GM18498 (cell line): ENCODE results near the gene NFKBIE.

Source experiments
- ATAC-seq: cut with Tn5 transposase; IDR thresholded peaks from one replicate; pipeline ENCODE4 v1.9.1; 2021; ENCODE audit warnings: mild to moderate bottlenecking, moderate library complexity; ENCODE audit not compliant: unreplicated experiment

Gene NFKBIE

DNA sequence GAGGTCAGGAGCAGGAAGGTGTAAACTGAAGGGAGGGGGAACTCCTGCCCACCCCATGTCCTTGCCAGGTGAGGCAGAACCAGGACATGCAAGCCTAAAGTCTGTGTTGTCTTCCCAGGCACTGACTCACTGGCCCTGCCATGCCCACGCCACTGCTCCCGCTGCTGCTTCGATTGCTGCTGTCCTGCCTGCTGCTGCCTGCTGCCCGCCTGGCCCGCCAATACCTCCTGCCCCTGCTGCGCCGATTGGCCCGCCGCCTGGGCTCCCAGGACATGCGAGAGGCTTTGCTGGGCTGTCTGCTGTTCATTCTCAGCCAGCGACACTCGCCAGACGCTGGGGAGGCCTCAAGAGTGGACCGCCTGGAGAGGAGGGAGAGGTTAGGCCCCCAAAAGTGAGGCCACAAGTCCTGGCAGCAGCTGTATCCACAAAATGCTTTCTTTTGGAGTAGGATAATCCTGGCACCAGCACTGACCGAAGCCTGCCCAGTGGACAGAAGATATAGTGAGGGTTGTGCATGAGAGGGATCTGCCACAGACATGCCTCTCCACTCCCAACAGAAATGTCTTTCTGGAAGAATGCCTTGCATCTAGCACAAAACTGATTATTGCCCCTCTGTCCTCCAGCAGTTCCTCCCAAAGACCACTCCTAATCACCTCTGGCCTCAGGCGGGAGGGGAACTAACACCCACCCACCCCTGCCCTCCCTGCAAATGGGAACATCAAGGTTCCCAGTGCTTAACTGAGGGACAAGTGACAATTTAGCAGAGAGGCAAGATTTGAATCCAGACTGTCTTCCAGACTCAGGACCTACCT, 47.8 kb downstream of the NFKBIE start:
- no peak for ATAC-seq

DNA sequence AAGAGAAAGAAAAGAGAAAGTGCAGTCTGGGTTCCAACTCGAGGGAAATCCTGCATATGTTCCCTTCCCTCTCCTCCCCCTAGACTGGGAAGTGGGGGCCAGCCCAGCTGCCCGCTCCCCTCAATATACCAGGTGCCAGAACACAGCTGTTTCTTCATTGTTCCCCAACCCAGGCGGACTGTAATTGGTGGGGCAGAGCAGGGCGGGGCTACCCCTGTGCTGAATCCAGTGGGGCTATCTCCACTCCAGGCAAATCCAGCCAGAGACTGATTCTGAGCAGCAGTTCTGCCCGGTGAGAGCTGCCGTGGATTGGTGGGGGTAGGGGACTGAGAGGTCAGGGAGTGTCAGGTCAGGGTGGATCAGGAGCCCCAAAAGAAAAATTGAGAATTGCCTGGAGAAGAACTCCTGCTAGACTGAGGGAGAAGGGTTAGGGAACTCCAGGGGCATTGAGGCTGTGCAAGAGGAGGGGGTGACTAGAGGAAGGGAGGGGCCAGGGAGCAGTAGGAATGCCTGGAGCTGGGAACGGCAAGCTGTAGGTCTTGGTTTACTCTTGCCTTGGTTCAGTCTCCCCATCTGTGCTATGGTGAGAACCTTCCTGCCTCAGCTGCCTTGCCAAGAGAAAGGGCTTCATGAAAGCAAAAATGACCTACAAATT, 48.5 kb downstream of the NFKBIE start, which contains the start of gene MYMX:
Gene MYMX, plus strand, starts transcription at position 250 of the 655 bp plus-strand sequence. CDS start 546 bp downstream, outside the sequence.
- ATAC-seq: no peak

DNA sequence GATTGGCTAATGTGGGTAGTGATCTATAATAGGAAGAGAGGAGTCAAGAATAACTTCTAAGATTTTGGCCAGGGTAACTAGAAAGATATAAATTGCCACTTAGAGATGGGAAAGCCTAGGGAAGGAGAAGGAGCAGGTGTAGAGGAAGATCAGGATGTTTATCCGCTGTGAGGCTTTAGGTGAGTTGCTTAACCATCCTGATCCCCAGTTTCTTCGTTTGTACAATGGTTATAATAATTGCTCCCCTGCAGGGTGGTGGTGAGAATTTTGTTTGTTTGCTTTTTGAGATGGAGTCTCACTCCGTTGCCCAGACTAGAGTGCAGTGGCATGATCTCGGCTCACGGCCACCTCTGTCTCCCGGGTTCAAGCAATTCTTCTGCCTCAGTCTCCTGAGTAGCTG, 51.0 kb downstream of the NFKBIE start:
- no peak for ATAC-seq

DNA sequence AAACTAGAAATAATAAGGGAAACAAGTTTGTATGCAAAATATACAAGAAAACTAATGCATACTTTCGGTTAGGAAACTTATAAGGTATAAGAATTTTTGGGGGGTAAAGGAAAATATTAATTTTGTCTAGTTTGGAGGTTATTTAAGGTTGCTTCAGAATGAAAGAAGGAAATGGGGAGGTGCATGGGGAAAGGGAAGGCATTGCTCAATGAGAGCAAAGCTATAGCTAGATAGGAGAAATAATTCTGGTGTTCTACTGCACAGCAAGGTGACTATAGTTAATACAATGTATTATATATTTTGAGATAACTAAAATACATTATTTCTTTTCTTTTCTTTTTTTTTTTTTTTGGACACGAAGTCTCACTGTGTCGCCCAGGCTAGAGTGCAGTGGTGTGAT, 54.1 kb downstream of the NFKBIE start:
- ATAC-seq: no peak
